Subcutaneous adipose tissue (tissue), 4 donors: Measurements from ENCODE around the gene UGT1A3. TPM values are rescaled to one million over a fixed set of nuclear protein-coding genes. Genes with fewer than 3 reads are reported as not detected.

Experiments
- total RNA-seq, 4 donors: library from RNA; depleted of rRNA; stranded (reverse); fragments of >200 nt; gene quantifications; one replicate each; pipeline ENCODE4 v1.1.0, GENCODE V29; 2016
- TF ChIP-seq, protein P1 (sequence below): fragments of 450-650 bp; IDR thresholded peaks from one replicate; pipeline ENCODE4 v1.5.1; 2016; ENCODE audit warnings: low read depth, mild to moderate bottlenecking, control low read depth, antibody characterized with exemption, moderate library complexity

Gene UGT1A3
- total RNA-seq, 4 donors from 2014 or later: not detected

DNA sequence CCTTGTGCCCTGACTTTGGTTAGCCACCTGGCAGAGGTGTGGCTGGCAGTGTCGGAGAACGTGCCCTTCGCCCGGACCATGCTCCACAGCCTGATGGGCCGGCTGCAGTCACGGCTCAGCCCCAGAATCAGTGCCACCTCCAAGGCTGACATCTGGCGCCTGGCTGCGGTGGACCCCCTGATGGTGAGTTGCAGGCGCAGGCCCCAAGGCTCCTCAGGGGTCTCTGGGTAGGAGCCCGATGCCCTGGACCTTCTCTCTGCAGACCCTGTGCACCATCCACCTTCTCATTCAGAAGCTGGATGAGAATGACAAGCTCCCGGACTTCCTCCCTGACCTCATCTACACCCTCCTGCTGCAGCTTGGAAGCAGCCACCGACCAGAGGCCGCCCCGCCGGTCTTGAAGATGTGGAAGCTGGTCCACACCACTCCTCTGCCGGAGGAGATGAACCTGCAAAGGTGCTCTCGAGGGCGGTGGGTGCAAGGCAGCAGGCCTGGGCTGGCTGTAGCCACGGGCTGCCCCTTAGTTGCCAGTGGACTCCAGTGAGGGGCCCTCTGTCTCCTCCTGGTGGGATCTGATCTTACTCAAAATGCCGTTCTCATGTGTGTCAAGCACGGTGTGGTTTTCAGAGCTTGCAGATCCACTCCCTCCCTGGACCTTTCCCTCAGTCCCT lies 93.4 kb downstream of the UGT1A3 start:
- TF ChIP-seq, protein P1, sequence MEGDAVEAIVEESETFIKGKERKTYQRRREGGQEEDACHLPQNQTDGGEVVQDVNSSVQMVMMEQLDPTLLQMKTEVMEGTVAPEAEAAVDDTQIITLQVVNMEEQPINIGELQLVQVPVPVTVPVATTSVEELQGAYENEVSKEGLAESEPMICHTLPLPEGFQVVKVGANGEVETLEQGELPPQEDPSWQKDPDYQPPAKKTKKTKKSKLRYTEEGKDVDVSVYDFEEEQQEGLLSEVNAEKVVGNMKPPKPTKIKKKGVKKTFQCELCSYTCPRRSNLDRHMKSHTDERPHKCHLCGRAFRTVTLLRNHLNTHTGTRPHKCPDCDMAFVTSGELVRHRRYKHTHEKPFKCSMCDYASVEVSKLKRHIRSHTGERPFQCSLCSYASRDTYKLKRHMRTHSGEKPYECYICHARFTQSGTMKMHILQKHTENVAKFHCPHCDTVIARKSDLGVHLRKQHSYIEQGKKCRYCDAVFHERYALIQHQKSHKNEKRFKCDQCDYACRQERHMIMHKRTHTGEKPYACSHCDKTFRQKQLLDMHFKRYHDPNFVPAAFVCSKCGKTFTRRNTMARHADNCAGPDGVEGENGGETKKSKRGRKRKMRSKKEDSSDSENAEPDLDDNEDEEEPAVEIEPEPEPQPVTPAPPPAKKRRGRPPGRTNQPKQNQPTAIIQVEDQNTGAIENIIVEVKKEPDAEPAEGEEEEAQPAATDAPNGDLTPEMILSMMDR: no peak

Other genes with a start within 250 kb of the UGT1A3 start
- gene USP40, start 162.3 kb upstream of the UGT1A3 start, total RNA-seq: 10 to 100 TPM; 21.8 to 60.3 (median 38.2) TPM
- gene UGT1A8, start 111.4 kb upstream of the UGT1A3 start, total RNA-seq: not detected
- not detected for gene UGT1A10, start 92.6 kb upstream of the UGT1A3 start, total RNA-seq
- not detected for gene UGT1A9, start 57.1 kb upstream of the UGT1A3 start, total RNA-seq
- under 1 TPM in 1 of 4 donors, not detected in 3; 0.88 TPM for gene UGT1A7, start 47.1 kb upstream of the UGT1A3 start, total RNA-seq
- gene UGT1A6, start 36.2 kb upstream of the UGT1A3 start, total RNA-seq: not detected
- not detected for gene UGT1A5, start 16.1 kb upstream of the UGT1A3 start, total RNA-seq
- gene UGT1A4, start 10.3 kb upstream of the UGT1A3 start, total RNA-seq: not detected
- gene UGT1A1, start 31.2 kb downstream of the UGT1A3 start, total RNA-seq: not detected
- not detected for gene MROH2A, start 49.3 kb downstream of the UGT1A3 start, total RNA-seq
- gene HJURP, start 125.5 kb downstream of the UGT1A3 start, total RNA-seq: 1 to 10 TPM in 2 of 4 donors, not detected in 2; 1.9 to 2.0 TPM
- 1 to 10 TPM in 1 of 4 donors, not detected in 3; 1.7 TPM for gene TRPM8, start 188.3 kb downstream of the UGT1A3 start, total RNA-seq